Stimulated activated CD4-positive, alpha-beta T cell treated with anti-CD3 and anti-CD28 coated beads, Interleukin-15, amount 100 ng/mL, for 24 hours (primary cell): ENCODE measurements around the gene COPE.
"Not testable (repeated sequence)": the region's sequence is repeated elsewhere in the genome, so short reads cannot be mapped to it uniquely, and the experiment has no call there.

Experiments
- DNase-seq: peaks from one replicate; pipeline ENCODE4 v3.0.0-alpha.2; 2020

The COPE gene

DNA sequence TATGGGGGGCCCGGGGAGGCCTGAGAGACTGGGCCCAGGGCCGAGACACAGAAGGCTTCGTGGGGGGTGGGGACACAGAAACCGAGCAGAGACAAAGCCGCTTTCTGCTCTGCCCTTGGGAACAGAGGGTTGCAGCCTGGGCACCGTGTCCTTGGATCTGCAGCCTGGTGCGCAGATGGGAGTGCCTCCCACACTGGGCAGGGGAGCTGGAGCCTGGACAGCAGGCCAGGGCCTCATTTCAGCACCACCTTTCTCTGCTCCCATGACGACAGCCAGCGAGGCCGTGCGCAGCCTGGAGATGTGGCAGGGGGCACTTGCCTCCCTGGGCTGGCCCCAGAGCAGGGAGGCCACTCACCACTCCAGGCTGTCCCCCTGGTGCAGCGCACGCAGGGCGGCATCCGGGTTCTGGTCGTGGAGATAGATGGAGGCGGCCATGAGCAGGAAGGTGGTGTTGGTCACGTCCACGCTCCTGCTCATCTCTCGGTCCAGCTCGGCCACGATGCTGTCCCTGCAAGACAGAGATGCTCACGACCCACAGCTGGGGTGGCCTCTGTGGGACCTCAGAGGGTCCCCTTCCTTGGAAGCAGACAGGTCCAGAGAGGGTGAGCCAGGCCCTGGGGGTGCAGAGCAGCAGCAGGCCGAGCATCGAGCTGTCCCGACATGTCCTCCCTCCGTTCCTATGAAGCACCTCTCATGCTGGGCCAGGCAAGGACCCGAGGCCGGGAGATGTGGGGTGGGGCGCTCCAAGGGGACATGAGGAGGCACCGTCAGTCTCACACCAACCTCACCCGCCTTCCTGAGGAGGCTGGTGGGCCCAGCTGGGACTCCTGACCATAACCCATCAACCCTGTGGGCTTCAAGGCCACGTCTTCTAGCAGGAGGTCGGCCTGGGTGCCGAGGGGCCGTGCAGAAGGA lies 12.3 kb downstream of the COPE start:
- DNase-seq = no peak

DNA sequence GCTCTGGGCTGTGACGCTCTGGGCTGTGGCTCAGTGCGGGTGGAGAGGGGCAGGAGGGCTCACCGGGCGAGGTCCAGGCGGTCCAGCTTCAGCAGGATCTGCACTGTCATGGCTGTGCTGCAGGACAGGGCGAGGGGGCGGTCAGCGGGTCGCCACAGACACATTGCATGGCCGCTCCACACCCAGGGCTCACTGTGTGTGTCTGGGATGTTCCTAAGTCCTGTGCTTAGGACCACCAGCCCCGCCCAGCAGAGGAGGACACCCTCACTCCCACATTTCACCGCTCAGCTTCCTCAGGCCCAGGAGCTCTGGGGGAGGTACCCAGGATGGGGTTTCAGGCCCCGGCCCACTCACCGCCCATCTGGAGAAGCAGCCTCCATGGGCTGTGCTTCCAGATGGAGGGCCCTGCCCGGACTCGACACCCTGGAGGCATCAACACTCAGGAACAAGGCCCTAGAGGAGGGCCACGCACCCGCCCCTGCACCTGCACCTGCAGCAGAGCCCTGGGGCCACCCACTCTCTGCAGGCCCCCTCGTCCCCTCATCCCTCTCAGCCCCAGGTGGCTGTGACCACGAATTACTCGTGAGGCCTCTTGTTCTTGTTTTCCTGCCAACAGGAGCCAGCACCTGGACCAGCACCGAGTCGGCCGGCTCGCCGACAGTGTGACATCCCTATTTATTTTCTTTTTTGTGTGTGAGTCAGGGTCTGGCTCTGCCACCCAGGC lies 13.5 kb downstream of the COPE start:
- DNase-seq = no peak

- no peak for DNase-seq
Observed at GRCh38 chr19:18905058-18905456, 14.1 kb downstream of the COPE start.

DNA sequence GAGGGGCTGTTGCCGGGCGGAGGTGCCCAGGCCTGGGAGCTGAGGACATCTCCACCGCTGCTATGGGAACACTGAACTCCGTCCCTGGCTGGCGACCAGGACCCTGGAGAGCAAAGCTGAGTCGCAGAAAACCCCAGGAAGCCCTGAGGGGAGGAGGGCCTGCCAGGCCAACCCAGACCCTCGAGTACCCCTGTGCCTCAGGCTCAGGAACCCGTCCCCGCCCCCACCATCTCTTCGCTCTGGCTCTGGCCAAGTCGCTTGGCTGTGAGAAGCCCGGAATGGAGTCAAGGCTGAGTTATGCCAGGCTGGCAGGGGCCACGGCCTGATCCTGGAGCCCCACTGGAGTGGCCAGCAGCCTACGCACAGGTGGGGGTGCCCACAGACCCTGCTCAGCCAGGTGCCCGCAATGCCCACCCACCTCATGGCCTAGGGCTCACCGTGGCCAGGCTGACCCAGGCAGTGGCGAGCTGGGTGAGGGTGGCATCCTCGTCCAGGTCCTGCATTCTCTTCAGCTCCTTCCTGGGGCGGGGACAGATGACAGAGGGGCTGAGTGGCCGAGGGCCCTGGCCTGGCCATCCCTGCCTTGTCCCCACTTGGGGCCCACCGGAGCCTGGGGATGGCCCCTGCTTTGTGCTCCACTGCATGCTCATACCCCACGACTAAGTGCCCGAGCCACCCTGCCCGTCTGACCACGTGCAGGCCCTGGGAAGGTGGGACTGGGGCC lies 14.7 kb downstream of the COPE start:
- DNase-seq = no peak

- DNase-seq = no peak
Observed at GRCh38 chr19:18903156-18904037, 15.8 kb downstream of the COPE start.

DNA sequence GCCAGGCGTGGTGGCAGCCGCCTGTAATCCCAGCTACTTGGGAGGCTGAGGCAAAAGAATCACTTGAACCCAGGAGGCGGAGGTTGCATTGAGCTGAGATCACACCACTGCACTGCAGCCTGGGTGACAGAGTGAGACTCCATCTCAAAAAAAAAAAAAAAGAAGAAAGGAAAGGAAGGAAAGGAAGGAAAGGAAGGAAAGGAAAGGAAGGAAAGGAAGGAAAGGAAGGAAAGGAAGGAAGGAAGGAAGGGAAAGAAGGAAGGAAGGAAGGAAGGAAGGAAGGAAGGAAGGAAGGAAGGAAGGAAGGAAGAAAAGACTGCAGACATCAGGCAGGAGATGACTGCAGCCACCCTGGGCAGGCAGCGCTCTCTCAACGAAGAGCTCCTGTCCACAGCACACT lies 16.7 kb downstream of the COPE start:
- DNase-seq = not testable (repeated sequence)

DNA sequence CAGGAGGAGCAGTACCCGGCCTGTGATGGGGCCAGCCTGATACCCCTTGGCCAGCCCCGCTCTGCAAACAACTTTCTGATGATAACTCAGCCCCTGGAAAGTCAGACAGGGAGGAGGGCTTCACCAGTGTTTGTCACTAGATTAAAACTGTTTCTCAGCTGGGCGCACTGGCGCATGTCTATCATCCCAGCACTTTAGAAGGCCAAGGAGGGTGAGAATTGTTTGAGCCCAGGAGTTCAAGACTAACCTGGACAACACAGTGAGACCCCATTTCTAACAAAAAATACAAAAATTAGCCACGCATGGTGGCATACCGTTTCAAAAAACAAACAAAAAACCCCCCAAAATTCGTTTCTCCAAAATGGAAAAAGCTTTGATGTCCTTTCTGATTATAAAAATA lies 17.7 kb downstream of the COPE start:
- DNase-seq = no peak

DNA sequence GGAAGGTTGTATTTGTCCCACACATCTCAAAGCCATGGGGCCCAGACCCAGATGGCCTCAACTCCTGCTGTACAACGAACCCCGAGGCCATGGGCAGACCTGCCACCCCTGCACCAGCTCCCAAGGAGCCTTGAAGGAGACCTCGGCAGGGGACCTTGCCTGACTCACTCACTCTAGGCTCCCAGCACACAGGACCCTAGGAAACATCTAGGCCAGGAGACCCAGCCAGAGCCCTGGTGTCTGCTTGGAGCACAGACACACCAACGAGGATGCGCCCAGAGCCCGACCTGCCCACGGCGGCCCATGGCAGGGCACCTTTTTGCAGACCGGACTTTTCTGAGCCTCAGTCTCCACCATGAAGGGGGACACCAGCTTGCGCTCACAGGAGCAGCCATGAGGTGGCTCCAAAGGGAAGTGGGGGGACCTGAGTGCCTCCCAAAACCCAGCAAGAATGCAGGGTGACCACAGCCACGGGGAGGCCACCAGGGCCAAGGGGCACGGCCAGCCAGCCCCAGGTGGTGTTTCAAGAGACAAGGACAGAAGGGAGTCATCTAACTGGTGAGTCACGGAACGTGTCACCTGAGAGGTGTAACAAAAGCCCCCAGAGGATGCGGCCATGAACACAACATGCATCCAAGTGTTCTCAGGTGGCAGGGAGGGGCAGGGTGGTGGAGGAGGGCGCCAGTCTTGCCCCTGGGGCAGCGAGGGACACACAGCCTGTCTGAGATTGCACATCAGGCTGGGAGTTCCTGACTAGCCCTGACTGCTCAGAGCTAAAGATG lies 18.3 kb downstream of the COPE start:
- no peak for DNase-seq

GRCh38 chr19:18899624-18900560 lies 19.3 kb downstream of the COPE start:
- DNase-seq = no peak

DNA sequence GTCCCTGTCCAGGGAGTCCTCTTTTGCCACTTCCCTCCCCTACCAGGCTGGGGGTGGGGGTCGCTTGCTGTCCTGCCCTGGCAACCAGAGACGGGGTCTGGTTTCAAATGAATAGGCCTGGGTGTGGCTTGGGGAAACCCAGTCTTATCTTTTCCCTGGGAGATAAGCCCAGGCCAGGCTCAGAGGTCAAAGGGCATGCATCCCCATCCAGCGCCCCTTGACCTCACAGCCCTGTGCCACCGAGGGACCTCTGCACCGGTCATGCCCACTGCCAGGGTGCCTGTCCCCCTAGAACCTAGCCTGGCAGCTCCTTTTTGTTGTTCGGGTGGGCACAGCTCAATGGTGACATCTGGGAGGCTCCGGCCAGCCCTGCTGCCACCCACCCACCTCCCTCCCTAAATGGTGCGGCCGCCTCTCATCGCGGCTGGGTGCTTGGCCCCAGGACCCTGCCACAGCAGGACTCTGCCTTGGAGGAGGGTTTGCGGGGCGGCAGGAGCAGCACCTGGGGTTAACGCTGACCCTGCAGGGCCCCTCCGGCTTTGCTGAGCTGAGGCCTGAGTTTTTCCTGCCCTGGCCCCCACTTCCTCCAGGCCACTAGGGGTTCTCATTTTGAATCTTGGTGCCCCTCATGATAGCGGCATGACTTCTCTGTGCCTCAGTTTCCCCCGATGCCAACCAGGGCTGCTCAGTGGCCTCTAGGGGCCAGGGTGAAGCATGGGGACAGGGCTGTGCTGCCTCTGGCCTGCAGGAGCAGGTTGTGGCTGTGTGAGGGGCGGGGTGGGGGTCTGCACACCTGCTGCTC lies 20.4 kb downstream of the COPE start:
- DNase-seq = no peak

- no peak for DNase-seq
Observed at GRCh38 chr19:18898081-18898606, 21.0 kb downstream of the COPE start.

DNA sequence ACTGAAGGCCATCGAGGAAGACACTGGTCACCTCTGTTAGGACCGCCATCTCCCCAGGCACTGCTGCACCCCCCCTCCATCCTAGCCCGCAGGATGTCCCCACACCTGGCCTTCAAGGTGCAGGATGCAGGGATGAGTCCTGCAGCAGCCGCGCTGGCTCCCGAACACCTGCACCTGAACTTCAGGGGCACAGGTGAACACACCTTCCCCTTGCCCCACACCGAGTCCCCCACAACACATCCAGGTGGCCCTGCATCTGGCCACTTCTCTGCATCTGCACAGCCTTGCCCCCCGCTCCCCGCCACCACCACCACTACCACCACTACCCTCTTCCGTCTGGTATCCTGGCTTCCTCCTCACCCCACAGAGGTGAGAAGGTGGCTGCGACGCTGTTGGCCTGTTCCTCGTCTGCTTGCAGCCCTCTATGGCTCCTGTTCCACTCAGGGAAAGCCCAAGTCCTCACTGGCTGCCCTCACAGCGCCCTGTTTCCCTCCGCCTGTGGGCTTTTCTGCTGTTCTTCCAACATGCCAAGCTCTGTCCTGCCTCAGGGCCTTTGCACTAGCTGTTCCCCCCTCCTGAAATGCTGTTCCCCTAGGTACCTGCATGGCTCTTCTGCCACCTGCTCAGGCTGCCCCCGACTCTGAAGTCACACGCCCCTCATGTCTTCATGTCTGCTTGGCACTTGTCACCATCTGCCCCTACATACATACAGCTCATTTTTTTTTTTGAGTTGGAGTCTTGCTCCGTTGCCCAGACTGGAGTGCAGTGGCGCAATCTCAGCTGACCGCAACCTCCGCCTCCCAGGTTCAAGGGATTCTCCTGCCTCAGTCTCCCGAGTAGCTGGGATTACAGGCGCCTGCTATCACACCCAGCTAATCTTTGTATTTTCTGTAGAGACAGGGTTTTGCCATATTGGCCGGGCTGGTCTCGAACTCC lies 21.8 kb downstream of the COPE start:
- DNase-seq = no peak

- DNase-seq = peak; percentile 25
Observed at GRCh38 chr19:18896421-18896841, 22.8 kb downstream of the COPE start.

- no peak for DNase-seq
Observed at GRCh38 chr19:18895824-18896341, 23.3 kb downstream of the COPE start, which contains the start of gene CERS1. Gene CERS1 (minus strand): TSS chr19:18896158. CDS start chr19:18896072, 86 bp downstream.

GRCh38 chr19:18895038-18895823 lies 24.0 kb downstream of the COPE start:
- DNase-seq = no peak

DNA sequence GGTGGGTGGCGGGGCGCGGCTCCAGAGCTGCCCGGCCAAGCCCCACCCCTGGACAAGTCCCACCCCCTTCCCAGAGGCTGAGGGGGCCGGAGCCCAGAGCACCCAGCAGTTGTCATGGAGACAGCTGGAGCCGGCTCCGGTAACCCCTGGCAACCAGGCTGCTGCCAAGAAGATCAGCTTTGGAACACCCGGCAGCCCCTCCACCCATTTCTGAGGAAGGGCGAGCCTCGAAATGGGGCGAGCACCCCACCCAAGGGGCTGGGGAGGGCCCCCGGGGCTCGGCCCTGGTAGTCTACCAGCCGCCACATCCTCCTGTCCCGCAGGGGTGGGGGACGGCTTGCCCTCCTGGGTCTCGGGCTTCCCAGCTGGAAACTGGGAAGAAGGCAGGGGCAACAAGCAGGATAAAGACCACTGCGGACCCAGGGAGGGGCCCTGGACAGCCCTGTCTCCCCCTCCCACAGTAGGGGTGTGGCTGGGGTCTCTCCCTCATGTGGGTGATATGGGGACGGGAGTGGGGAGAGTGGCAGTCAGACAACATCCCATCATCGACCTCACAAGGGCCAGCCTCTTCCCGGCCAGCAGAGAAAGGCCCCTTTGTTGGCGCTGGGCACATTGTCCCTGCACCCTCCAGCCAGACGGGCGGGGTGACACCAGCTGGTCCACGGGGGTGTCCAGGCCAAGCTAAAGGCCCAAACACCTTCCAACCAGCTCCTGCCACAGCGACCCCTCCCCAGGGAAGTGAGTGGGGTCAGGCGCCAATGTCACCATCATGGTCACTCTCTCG lies 24.7 kb downstream of the COPE start:
- DNase-seq = no peak
